ENCODE data around the gene DPEP2. TPM values are rescaled to one million over a fixed set of nuclear protein-coding genes. Genes with fewer than 3 reads are reported as not detected.
A peak's percentile ranks its signal among the peaks of the same experiment; 100 is the strongest.

The DPEP2 gene
- total and polyA plus RNA-seq, 2 of the 4 experiments (the other 2 are of a cell fraction), result not detected

GRCh38 chr16:67959536-67960329 lies 39.6 kb downstream of the DPEP2 start:
- Histone ChIP-seq H3K9me3 (ENCODE audit: control insufficient read depth, insufficient read depth, low read length) (no peaks in the 10 kb centered on the region), H3K9ac (ENCODE audit: low read depth, low read length) (0 out of 2 replicates have a peak overlapping the region, but pooled peaks have one; percentile 21), H4K91ac (ENCODE audit: insufficient read depth, low read depth, low read length) (peak overlapping the region; percentile 87), H3K14ac (replicated peaks; ENCODE audit: low read depth, low read length) (peak overlapping the region; percentile 62), H4K20me1 (ENCODE audit: insufficient read depth, low read length) (peaks cover 77% of the 10 kb centered on the region), H2AK5ac (ENCODE audit: low read depth, low read length) (peak overlapping the region; percentile 95), H2BK20ac (ENCODE audit: low read depth, low read length) (peak overlapping the region; percentile 59; the same call in 1 of the 2 replicates), H2BK120ac (ENCODE audit: low read depth, low read length) (peak overlapping the region; percentile 81), H2AFZ (replicated peaks; ENCODE audit: low read length, poor library complexity) (peak overlapping the region; percentile 18), H3K4ac (ENCODE audit: low read depth, low read length) (peak overlapping the region; percentile 85), H3K23ac (ENCODE audit: low read depth, low read length) (peak overlapping the region; percentile 86), H2BK5ac (ENCODE audit: low read depth, low read length, poor library complexity, severe bottlenecking) (peak overlapping the region; percentile 46), H4K8ac (ENCODE audit: low read depth in 2 of 2, low read length in 2 of 2) (peak overlapping the region; percentile 67 to 73), H4K5ac (ENCODE audit: low read depth, low read length) (peak overlapping the region; percentile 6; the same call in 1 of the 2 replicates), H3K18ac (ENCODE audit: low read depth, low read length) (no peak overlapping the region; the same call in 1 of the 2 replicates), H3K4me3 (ENCODE audit: insufficient read depth, low read depth, low read length) (no peak overlapping the region), H3K79me1 (ENCODE audit: low read depth in 1 of 2, low read length in 2 of 2) (peaks cover 51 to 86% of the 10 kb centered on the region in 2 experiments), H3K9me1 (ENCODE audit: insufficient read depth, low read length) (peaks cover 45% of the 10 kb centered on the region), H3K4me2 (ENCODE audit: low read depth, low read length) (peak overlapping the region; percentile 4; the same call in 1 of the 2 replicates), H2BK15ac (ENCODE audit: low read depth, low read length) (peak overlapping the region; percentile 87; the same call in 2 of the 3 replicates), H3K36me3 (ENCODE audit: control insufficient read depth, insufficient read depth, low read length) (peaks cover 74% of the 10 kb centered on the region), H3K56ac (ENCODE audit: extremely low read depth, insufficient read depth, low read length) (peak overlapping the region; percentile 32; the same call in 1 of the 2 replicates), H2AK9ac (replicated peaks; ENCODE audit: low read depth, low read length, poor library complexity) (peak overlapping the region; percentile 73), H3K27ac (ENCODE audit: insufficient read depth, low read length) (peak overlapping the region; percentile 83), H3K27me3 (ENCODE audit: control insufficient read depth, insufficient read depth, low read length) (no peaks in the 10 kb centered on the region), H3K4me1 (ENCODE audit: control insufficient read depth, insufficient read depth, low read length) (peaks cover 33% of the 10 kb centered on the region)
- WGBS, 2 experiments (ENCODE audit: extremely low coverage in 2 of 2, insufficient read length in 1 of 2), result no CpG with 5 or more reads among the region's 11 CpGs
- ChIA-PET POLR2A (ENCODE audit: unreplicated experiment) (no interaction called here), CTCF (interaction anchor here (0.7 kb wide), 2 partner anchors 76 to 105 kb away, joined by 3 read pairs; no protein-coding TSS in a partner anchor)
- peak; percentile 55 for DNase-seq
- in situ Hi-C loops (cut with MboI; ENCODE audit: low sequenced_read_pairs), result no loop called here
- ATAC-seq (ENCODE audit: low read depth), result peak; percentile 72
- intact Hi-C loops (cut with micrococcal nuclease), result loop anchor here (10.0 kb wide), 1 partner anchor 265 kb away; no protein-coding TSS in a partner anchor
- dilution Hi-C loops (cut with HindIII; ENCODE audit: low sequenced_read_pairs, unreplicated experiment), result no loop called here
- BruUV-seq (replicated peaks), result no TSS peak
- TF ChIP-seq MAFK (IDR thresholded peaks at IDR 0.05; ENCODE audit: low read depth, low read length) (no peak), CHD1 (IDR thresholded peaks at IDR 0.05; ENCODE audit: low read depth, low read length) (no peak), ELK1 (IDR thresholded peaks at IDR 0.05; ENCODE audit: borderline replicate concordance, low read depth, low read length) (no peak), RCOR1 (IDR thresholded peaks at IDR 0.05; ENCODE audit: insufficient replicate concordance, low read length) (peak; percentile 27), NFE2L2 (IDR thresholded peaks at IDR 0.05; ENCODE audit: low read depth, low read length) (no peak), CEBPB (IDR thresholded peaks at IDR 0.05; ENCODE audit: low read depth, low read length) (no peak), MXI1 (IDR thresholded peaks at IDR 0.05; ENCODE audit: borderline replicate concordance, low read depth, low read length) (no peak), USF2 (IDR thresholded peaks at IDR 0.05; ENCODE audit: low read depth, low read length) (no peak), RFX5 (IDR thresholded peaks at IDR 0.05; ENCODE audit: low read depth, low read length) (no peak), FOS (IDR thresholded peaks at IDR 0.05; ENCODE audit: low read depth, low read length) (peak; percentile 48; the same call in 1 of the 2 replicates), POLR2A (IDR thresholded peaks at IDR 0.05; ENCODE audit: low read depth, low read length) (no peak), CTCF (conservative IDR thresholded peaks at IDR 0.05; ENCODE audit: low read depth, low read length) (no peak), BHLHE40 (IDR thresholded peaks at IDR 0.05; ENCODE audit: low read depth, low read length) (no peak), RAD21 (IDR thresholded peaks at IDR 0.05; ENCODE audit: low read length) (no peak)

Measured in IMR-90 (cell line).